Posterior cingulate gyrus (tissue), 11 donors: Measurements from ENCODE around the gene NFATC4.
A peak's percentile ranks its signal among the peaks of the same experiment; 100 is the strongest.
"Not testable (repeated sequence)": the region's sequence is repeated elsewhere in the genome, so short reads cannot be mapped to it uniquely, and the experiment has no call there.

Experiments used
- DNase-seq, 10 donors: peaks; one replicate each; pipeline versions ENCODE4 v3.0.0 to v3.0.0-alpha.2; 2020 to 2021; ENCODE audit warnings: mixed read lengths in 3 of 10
- intact Hi-C: fragments of 100-400 bp; cut with DNase I; formaldehyde crosslinking; loops from one replicate; pipeline ENCODE4 v1.15.1; 2023

Gene NFATC4

GRCh38 chr14:24381363-24382063, 13.5 kb downstream of the NFATC4 start:
- intact Hi-C loops, result no loop called here
- peak in 1 of 10 donors; percentile 53 for DNase-seq

- intact Hi-C loops, result no loop called here
- DNase-seq, result no peak
Observed at GRCh38 chr14:24382064-24382371, 14.0 kb downstream of the NFATC4 start.

- DNase-seq, result no peak
- intact Hi-C loops, result no loop called here
Observed at GRCh38 chr14:24384169-24384568, 16.2 kb downstream of the NFATC4 start.

GRCh38 chr14:24385524-24385923, 17.5 kb downstream of the NFATC4 start:
- DNase-seq, result no peak
- intact Hi-C loops, result no loop called here

GRCh38 chr14:24387009-24387345, 19.0 kb downstream of the NFATC4 start:
- intact Hi-C loops, result no loop called here
- DNase-seq, result peak in 1 of 10 donors; percentile 2

GRCh38 chr14:24387579-24387978, 19.6 kb downstream of the NFATC4 start:
- DNase-seq, intact Hi-C loops: not testable (repeated sequence)

- intact Hi-C loops, result no loop called here
- DNase-seq, result no peak
Observed at GRCh38 chr14:24388474-24389179, 20.6 kb downstream of the NFATC4 start.

GRCh38 chr14:24389226-24389848, 21.4 kb downstream of the NFATC4 start:
- no peak for DNase-seq
- intact Hi-C loops, result no loop called here

- intact Hi-C loops, result no loop called here
- no peak for DNase-seq
Observed at GRCh38 chr14:24390701-24391468, 22.9 kb downstream of the NFATC4 start.

GRCh38 chr14:24392325-24393091, 24.5 kb downstream of the NFATC4 start:
- DNase-seq, result no peak
- intact Hi-C loops, result no loop called here

GRCh38 chr14:24394275-24394674, 26.3 kb downstream of the NFATC4 start:
- no peak for DNase-seq
- intact Hi-C loops, result no loop called here

- DNase-seq, result peak in 1 of 10 donors; percentile 70
- intact Hi-C loops, result no loop called here
Observed at GRCh38 chr14:24395609-24396582, 27.9 kb downstream of the NFATC4 start.

GRCh38 chr14:24397639-24398292, 29.8 kb downstream of the NFATC4 start:
- intact Hi-C loops, result no loop called here
- DNase-seq, result no peak

GRCh38 chr14:24398293-24398652, 30.3 kb downstream of the NFATC4 start:
- DNase-seq, result peak in 1 of 10 donors; percentile 57

GRCh38 chr14:24398653-24399446, 30.9 kb downstream of the NFATC4 start, which contains the start of gene NYNRIN:
TSS of gene NYNRIN (plus strand) at chr14:24399003. CDS start at chr14:24399247, 244 bp downstream.
- intact Hi-C loops, result no loop called here
- DNase-seq, result peak in 3 of 10 donors; percentile 27 to 88 (median 31)

More at GRCh38 chr14:24398293-24398652, 30.3 kb downstream of the NFATC4 start:
- intact Hi-C loops, result no loop called here

GRCh38 chr14:24399447-24399822, 31.5 kb downstream of the NFATC4 start:
- DNase-seq, result no peak
- intact Hi-C loops, result no loop called here

- DNase-seq, result no peak
- intact Hi-C loops, result no loop called here
Observed at GRCh38 chr14:24399999-24400718, 32.2 kb downstream of the NFATC4 start.
